A673 (cell line): Measurements from ENCODE around the gene KATNAL1.

Experiments used
- CTCF ChIP-seq: fragments of 300-800, 200-600 bp; sonication (generic); conservative IDR thresholded peaks from 2 replicates; pipeline ENCODE4 v1.5.1; 2017; ENCODE audit warnings: low read depth, mild to moderate bottlenecking, antibody characterized with exemption, low read length, moderate library complexity, mixed read lengths
- EZH2 ChIP-seq: fragments of 200-600 bp; sonication (generic); IDR thresholded peaks from 2 replicates; pipeline ENCODE4 v1.6.1; 2017; ENCODE audit warnings: borderline replicate concordance, low read depth, mild to moderate bottlenecking, mixed read lengths, antibody characterized with exemption, low read length; ENCODE audit not compliant: poor library complexity, severe bottlenecking

- no peak for TF ChIP-seq CTCF
- no peak for TF ChIP-seq EZH2
Measured at GRCh38 chr13:30235216-30235615, 72.1 kb downstream of the KATNAL1 start.
